Measurements from ENCODE around the gene EFEMP1.

DNA sequence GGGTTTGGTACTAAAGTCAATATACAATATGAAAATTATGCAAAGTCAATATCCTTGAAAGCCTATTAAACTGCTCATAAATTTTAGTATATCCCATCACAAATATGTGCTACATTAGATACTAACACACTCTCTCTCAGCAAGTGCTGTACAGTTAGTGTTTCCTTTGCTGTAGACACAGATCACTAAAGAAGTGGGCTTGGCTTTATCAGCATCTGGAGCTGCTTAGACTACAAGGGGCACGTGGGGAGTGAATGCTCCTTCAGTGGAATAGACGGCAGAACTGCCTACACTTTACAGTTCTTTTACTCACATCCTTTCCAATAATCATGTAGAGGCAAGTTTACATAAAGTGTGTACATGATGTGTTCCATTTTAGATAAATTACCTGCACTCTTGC lies 26.0 kb upstream of the EFEMP1 start:
- no peak for TF ChIP-seq POLR2A (IDR thresholded peaks at IDR 0.05; ENCODE audit: low read depth, low read length)
- no peak for TF ChIP-seq POLR2AphosphoS5 (IDR thresholded peaks at IDR 0.05; ENCODE audit: low read depth, low read length)

Data from GM12892 (cell line).